NCI-H510A (cell line): ENCODE data around the gene CASZ1.

Experiments used
- DNase-seq: peaks from one replicate; lab custom pipeline; 2025; lab: John Stamatoyannopoulos, UW

Gene CASZ1

GRCh38 chr1:10686404-10687040 lies 109.9 kb downstream of the CASZ1 start:
- no peak for DNase-seq

GRCh38 chr1:10685808-10686403 lies 110.5 kb downstream of the CASZ1 start:
- no peak for DNase-seq

GRCh38 chr1:10685196-10685807 lies 111.1 kb downstream of the CASZ1 start:
- no peak for DNase-seq

GRCh38 chr1:10684221-10684620 lies 112.2 kb downstream of the CASZ1 start:
- no peak for DNase-seq

DNA sequence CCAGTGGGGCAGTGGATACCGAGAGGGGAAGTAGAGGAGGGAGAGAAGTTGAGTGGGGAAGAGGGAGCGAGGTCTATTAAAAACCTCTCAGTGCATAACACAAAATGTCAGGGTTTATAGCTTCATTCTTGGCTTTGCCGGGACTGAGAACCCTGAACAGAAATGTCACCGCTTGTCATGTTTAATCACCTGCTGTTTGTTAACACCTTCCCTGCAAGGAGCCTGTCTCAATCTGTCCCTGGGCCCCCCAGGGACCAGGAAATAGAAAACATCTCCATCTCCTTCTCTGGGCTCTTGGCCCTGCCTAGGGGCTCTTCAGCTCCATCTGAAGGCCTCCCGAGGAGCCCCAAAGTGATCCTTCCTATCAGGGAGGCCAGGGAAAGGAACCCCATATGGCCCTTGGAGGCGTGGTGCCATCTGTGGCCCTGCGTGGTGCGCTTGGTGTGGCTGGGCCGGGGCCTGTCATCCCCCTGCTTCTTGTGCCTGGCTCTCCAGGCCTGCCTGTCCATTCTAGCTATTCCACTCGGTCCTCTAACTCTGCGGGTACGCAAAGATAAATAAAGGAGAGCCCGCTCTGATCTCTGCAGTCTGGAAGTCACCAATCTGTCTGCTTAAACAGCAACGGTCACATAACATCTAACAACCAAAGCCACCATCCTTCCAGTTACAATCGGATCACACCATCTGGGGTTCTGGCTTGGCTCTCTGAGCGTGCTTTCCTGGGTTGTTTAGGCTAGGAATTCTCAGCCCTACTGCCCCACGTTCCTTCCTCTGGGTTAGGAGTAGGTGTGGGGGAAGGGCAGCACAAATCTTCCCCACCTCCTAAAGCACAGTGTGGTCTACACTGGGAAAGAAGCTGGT lies 113.8 kb downstream of the CASZ1 start:
- DNase-seq: no peak

DNA sequence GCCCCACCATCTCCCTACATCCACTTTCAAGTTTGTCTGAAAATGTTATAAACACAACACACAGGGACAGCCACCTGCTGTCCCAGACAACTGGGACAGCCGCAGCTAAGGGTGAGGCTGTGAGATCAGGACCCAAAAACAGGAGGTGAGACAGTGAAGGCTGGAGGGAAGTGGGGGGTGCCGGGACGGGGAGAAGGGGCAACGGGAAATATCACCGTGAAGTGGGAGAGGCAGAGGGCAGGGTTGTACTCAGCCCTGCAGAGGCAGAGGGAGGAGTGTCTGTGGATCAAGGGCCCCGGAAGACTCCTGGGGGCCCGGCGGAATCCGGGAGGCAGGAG lies 114.4 kb downstream of the CASZ1 start:
- no peak for DNase-seq

DNA sequence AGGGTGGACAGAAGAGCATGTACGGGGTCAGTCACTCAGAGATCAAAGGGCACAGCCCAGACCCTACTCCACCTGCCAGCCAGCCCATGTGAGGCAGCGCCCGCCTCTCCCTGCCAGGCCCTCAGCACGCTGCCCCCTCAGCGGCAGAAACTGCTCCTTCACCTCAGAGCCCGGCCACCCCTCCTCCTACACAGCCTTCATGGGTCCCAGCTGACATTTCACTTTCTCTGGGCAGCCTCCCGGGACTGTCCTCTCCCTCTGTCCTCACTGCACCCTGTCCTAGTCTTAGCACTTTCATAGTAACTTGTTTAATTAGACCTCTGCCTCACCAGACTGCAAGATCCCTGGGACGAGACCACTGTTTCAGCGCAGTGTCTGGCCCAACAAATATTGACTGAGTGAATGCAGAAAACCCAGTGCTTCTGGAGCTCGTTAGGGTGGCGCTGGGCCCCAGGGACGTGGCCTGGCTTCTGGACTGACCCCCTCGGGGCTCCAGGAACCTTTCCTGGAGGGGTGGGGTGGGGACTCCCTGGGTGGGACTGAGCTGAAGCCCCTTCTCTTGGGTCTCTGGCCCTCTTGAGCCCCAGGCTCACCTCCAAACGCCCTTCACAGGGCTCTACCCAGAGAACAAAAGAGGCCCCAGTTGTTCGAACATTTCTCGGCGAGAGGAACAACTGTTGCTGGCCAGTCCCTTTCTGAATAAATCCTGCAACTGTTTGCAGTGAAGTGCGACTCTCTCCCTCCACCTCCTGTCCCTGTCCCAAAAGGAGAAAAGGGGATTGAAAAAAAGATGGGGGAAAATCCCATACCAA lies 114.9 kb downstream of the CASZ1 start:
- DNase-seq: no peak

GRCh38 chr1:10680487-10680886 lies 116.0 kb downstream of the CASZ1 start:
- no peak for DNase-seq

- DNase-seq: peak; percentile 98
Measured at GRCh38 chr1:10679496-10680220, 116.8 kb downstream of the CASZ1 start.

DNA sequence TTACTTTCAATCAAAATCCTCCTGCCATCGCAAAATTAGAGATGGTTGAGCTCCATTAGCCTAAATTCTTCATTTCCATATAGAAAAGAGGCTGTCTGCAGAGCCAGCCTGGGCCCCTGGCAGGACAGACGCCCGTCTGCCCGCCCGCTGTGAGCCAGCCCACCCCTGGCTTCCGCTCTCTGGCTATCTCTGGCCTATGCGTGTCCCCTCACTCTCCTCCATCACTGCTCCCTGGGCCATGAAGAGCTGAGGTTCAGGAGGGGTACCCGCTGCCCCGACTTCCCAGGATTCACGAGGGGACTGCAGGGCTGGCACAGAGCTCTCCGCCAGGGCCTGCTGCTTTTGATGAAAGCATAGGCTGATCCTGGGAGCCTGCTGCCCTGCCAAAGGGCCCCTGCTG lies 117.6 kb downstream of the CASZ1 start:
- DNase-seq: no peak

- no peak for DNase-seq
Measured at GRCh38 chr1:10678402-10678801, 118.0 kb downstream of the CASZ1 start.

DNA sequence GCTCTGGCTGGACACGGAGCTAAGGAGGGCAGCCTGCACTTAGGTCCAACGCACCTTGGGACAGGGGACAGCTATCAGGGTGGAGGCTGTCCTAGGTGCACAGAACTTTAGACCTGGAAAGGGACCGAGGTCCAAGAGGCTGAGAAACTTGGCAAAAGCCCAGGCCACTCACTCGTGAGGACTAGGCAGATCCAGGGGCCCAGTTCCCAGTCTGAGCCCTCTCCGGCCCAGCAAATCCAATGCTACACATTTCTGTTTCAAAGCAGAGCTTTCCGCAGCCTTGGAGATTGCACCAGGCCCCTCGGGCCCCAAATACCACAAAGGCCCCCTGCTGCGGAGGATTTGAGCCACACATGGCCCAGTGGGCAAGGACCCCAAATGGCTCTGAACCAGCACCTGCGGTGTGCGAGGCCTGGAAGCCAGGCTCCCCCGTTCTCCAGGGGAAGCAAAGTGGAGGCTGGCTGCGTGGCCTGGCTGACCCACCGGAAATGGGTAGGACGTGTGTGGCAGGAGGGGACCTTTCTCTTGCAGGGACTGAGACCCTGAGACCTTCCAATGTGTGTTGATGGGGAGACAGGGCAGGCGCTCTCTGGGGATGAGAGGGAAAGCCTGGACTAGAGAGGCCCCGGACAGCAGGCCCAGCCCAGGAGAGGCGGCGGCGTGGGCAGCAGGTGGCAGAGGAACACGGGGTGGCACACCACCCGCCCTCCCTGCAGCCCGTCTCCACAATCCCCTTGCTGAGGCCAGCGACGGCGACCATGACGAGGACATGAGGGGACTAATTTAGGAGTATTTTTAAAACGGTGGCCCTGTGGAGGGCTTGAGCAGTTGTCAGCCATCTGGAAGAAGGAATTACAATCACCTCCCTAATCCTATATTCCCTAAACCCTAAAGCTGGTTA lies 118.7 kb downstream of the CASZ1 start:
- no peak for DNase-seq

- peak; percentile 50 for DNase-seq
Measured at GRCh38 chr1:10676963-10677362, 119.5 kb downstream of the CASZ1 start.

GRCh38 chr1:10675813-10676212 lies 120.6 kb downstream of the CASZ1 start:
- peak; percentile 81 for DNase-seq

DNA sequence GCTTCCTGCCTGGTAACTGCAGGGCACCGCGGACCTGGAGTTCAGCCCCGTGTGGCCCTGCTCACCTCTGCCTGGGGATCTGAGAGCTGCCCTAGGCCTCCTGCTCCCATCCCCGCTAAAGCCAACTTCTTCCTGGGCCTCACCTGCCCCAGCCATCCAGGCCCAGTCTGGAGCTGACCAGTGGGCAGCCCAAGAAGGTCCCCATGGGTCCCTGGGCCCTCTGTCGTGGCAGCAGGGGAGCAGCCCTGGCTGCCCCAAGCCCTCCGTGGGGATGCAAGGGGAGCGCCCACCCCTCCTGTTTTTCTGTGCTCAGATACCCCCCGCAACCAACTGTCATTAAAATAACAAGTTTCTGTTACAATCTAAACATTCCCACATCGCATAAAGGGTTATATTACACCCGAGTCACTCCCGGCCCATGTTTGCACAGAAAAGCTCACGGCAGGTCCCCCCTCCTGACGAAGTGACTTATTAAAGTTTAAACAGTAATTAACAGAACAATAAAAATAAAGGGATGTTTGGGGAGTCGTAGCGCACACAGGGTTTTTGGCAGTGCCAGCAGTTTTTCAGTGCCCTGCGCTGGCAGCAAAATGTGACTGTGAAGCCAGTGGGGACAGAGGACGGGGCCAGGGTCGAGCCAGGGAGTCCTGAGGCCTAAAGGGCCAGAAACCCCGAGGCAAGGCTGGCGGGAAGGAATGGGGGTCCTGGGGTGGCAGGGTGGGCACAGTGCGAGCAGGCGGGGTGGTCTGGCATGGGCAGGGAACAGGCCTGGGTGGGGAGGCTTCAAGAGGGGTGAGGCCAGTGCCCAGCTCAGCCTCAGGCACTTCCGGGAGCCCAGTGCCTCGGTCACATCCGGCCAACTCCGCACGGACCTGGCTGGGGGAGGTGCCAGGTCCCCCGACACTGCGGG lies 121.5 kb downstream of the CASZ1 start:
- DNase-seq: no peak

- no peak for DNase-seq
Measured at GRCh38 chr1:10674222-10674621, 122.2 kb downstream of the CASZ1 start.

DNA sequence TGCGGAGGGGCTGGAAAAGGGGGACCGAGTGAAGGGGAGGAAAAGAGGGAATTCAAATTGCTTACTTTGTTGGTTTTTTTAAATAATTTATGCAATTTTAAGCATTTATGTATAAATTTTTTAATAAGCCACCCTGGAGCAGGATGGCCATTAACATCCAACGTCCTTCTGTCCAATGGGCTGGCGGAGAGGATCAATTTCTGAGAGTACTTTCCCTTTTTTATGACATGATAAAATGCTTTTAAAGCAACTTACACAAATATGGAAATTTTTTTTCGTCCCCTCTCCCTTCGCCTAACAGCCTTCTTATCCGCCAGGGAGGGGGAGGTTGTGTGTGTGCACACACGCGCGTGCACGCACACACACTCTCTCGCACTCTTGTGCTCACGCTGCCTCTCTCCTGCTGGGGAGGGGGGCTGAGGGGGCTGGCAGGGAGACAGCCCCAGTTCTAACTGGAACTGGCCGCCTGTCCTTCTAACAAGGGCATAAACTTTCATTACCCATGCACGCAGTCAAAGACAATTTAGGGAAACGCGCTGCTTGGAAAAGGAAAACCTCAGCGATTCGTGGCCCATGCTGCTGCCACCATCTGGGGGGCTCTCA lies 123.2 kb downstream of the CASZ1 start:
- no peak for DNase-seq

GRCh38 chr1:10672343-10673050 lies 123.9 kb downstream of the CASZ1 start:
- DNase-seq: no peak
